ENCODE measurements around the gene MZT2B. TPM values are rescaled to one million over a fixed set of nuclear protein-coding genes. Genes with fewer than 3 reads are reported as not detected.

MZT2B gene
- total and polyA plus RNA-seq, 2 of the 4 experiments (the other 2 are of a cell fraction), result 24.9 to 115 TPM

DNA sequence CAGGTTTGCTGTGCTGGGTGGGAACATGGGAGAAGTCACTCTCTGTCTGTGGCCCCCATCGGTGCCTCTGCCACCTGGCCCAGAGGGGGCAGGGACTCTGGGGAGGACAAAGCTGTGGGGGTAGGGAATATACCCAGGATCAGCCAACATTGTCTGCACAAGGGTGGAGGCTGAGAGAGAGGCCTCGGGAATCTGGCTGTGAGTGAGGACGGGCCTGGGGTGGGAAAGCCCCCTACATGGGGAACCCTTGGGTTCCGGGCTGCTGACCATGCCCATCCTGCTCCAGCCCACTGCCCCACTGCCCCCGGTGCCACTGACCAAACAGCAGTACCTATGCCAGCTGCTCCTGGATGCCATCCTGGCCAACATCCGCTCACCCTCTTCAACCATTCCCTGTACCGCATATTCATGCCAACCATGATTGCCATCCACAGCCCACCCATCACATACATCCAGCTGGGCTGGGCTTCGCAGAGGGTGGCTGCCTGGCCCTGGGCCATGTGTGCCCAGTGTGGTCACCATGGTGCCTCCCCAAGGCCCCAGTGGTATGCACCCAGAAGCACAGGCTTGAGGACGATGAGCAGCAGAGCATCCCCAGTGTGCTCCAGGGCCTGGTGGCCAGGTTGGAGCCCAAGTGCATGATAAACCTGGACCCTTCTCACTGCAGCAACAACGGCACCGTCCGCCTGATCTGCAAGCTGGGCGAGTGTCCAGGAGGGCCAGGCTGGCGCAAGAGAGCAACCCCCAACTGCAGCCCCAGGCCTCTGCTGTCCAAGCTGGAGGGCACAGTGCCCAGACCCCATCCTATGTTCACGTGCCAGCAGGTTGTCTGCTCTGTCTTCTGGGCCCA lies 46.1 kb upstream of the MZT2B start:
- ChIA-PET CTCF (no interaction called here), POLR2A (ENCODE audit: unreplicated experiment) (no interaction called here)
- no peak for TF ChIP-seq MAFK (IDR thresholded peaks at IDR 0.05; ENCODE audit: low read depth, low read length)
- TF ChIP-seq FOS (IDR thresholded peaks at IDR 0.05; ENCODE audit: low read depth, low read length), result no peak
- TF ChIP-seq, protein P1, sequence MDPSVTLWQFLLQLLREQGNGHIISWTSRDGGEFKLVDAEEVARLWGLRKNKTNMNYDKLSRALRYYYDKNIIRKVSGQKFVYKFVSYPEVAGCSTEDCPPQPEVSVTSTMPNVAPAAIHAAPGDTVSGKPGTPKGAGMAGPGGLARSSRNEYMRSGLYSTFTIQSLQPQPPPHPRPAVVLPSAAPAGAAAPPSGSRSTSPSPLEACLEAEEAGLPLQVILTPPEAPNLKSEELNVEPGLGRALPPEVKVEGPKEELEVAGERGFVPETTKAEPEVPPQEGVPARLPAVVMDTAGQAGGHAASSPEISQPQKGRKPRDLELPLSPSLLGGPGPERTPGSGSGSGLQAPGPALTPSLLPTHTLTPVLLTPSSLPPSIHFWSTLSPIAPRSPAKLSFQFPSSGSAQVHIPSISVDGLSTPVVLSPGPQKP (IDR thresholded peaks at IDR 0.05; ENCODE audit: borderline replicate concordance, low read depth, low read length), result no peak
- TF ChIP-seq CHD1 (IDR thresholded peaks at IDR 0.05; ENCODE audit: low read depth, low read length), result no peak
- no peak for TF ChIP-seq NFE2L2 (IDR thresholded peaks at IDR 0.05; ENCODE audit: low read depth, low read length)
- TF ChIP-seq MAZ (IDR thresholded peaks at IDR 0.05; ENCODE audit: borderline replicate concordance, low read depth, low read length), result no peak
- TF ChIP-seq MXI1 (IDR thresholded peaks at IDR 0.05; ENCODE audit: borderline replicate concordance, low read depth, low read length), result no peak
- no peak for TF ChIP-seq RFX5 (IDR thresholded peaks at IDR 0.05; ENCODE audit: low read depth, low read length)
- no peak for TF ChIP-seq SMC3 (IDR thresholded peaks at IDR 0.05; ENCODE audit: low read depth, low read length)
- Histone ChIP-seq H2BK20ac (ENCODE audit: low read depth, low read length) (no peak overlapping the region), H4K91ac (ENCODE audit: insufficient read depth, low read depth, low read length) (no peak overlapping the region), H2BK15ac (ENCODE audit: low read depth, low read length) (no peak overlapping the region), H3K4me3 (ENCODE audit: insufficient read depth, low read depth, low read length) (no peak overlapping the region), H3K23ac (ENCODE audit: low read depth, low read length) (no peak overlapping the region), H3K4me2 (ENCODE audit: low read depth, low read length) (no peak overlapping the region), H2AK5ac (ENCODE audit: low read depth, low read length) (no peak overlapping the region), H4K20me1 (ENCODE audit: insufficient read depth, low read length) (no peaks in the 10 kb centered on the region), H3K9ac (ENCODE audit: low read depth, low read length) (no peak overlapping the region), H3K79me1 (ENCODE audit: low read depth in 1 of 2, low read length in 2 of 2) (no peaks in the 10 kb centered on the region), H3K36me3 (ENCODE audit: control insufficient read depth, insufficient read depth, low read length) (no peaks in the 10 kb centered on the region), H3K27ac (ENCODE audit: insufficient read depth, low read length) (no peak overlapping the region), H2AFZ (replicated peaks; ENCODE audit: low read length, poor library complexity) (no peak overlapping the region), H3K4ac (ENCODE audit: low read depth, low read length) (no peak overlapping the region), H2BK5ac (ENCODE audit: low read depth, low read length, poor library complexity, severe bottlenecking) (no peak overlapping the region), H3K4me1 (ENCODE audit: control insufficient read depth, insufficient read depth, low read length) (no peaks in the 10 kb centered on the region), H3K9me1 (ENCODE audit: insufficient read depth, low read length) (no peaks in the 10 kb centered on the region), H3K14ac (replicated peaks; ENCODE audit: low read depth, low read length) (no peak overlapping the region), H4K8ac (ENCODE audit: low read depth in 2 of 2, low read length in 2 of 2) (no peak overlapping the region), H3K56ac (ENCODE audit: extremely low read depth, insufficient read depth, low read length) (no peak overlapping the region), H4K5ac (ENCODE audit: low read depth, low read length) (no peak overlapping the region), H3K18ac (ENCODE audit: low read depth, low read length) (no peak overlapping the region), H2AK9ac (replicated peaks; ENCODE audit: low read depth, low read length, poor library complexity) (no peak overlapping the region), H2BK120ac (ENCODE audit: low read depth, low read length) (no peak overlapping the region), H3K9me3 (ENCODE audit: control insufficient read depth, insufficient read depth, low read length) (no peaks in the 10 kb centered on the region), H3K27me3 (ENCODE audit: control insufficient read depth, insufficient read depth, low read length) (no peaks in the 10 kb centered on the region)
- ATAC-seq (ENCODE audit: low read depth) (no peak), DNase-seq (no peak)
- no CpG with 5 or more reads among the region's 15 CpGs for WGBS, 2 experiments (ENCODE audit: extremely low coverage in 2 of 2, insufficient read length in 1 of 2)
- intact Hi-C loops (cut with micrococcal nuclease) (no loop called here), dilution Hi-C loops (cut with HindIII; ENCODE audit: low sequenced_read_pairs, unreplicated experiment) (no loop called here), in situ Hi-C loops (cut with MboI; ENCODE audit: low sequenced_read_pairs) (no loop called here)
- no TSS peak for BruUV-seq (replicated peaks)

Data from IMR-90 (cell line).